ENCODE results near the gene NEIL3.
A peak's percentile ranks its signal among the peaks of the same experiment; 100 is the strongest.

The NEIL3 gene

GRCh38 chr4:177323416-177323815 is 13.7 kb downstream of the NEIL3 start:
- WGBS (ENCODE audit: extremely low coverage, insufficient coverage, insufficient read length): no CpG with 5 or more reads among the region's 1 CpG
- H2AFZ ChIP-seq (ENCODE audit: insufficient read depth, low read length, poor library complexity): no peak overlapping the region
- DNase-seq: no peak
- no peak overlapping the region for H3K4ac ChIP-seq (ENCODE audit: low read depth, low read length)
- H3K9me3 ChIP-seq (ENCODE audit: insufficient read depth, low read depth, low read length): no peaks in the 10 kb centered on the region
- H4K12ac ChIP-seq (ENCODE audit: low read depth, low read length): no peak overlapping the region
- no peak overlapping the region for H4K91ac ChIP-seq (ENCODE audit: low read depth, low read length)
- no peak overlapping the region for H3K14ac ChIP-seq (ENCODE audit: low read length)
- H3K4me3 ChIP-seq (ENCODE audit: low read depth, low read length): no peak overlapping the region
- no peak overlapping the region for H3K23ac ChIP-seq (ENCODE audit: low read length)
- no peaks in the 10 kb centered on the region for H3K36me3 ChIP-seq (ENCODE audit: control insufficient read depth in 1 of 2, insufficient read depth in 2 of 2, low read length in 2 of 2)
- H3K27me3 ChIP-seq (ENCODE audit: insufficient read depth, low read length): no peaks in the 10 kb centered on the region
- no peaks in the 10 kb centered on the region for H3K79me1 ChIP-seq (ENCODE audit: low read length)
- no peak overlapping the region for H2BK5ac ChIP-seq (ENCODE audit: low read depth, low read length, poor library complexity)
- no peak overlapping the region for H3K27ac ChIP-seq (ENCODE audit: low read depth, low read length)
- H3K9ac ChIP-seq (ENCODE audit: low read length): no peak overlapping the region
- H3K79me2 ChIP-seq (ENCODE audit: control insufficient read depth, insufficient read depth, low read length, poor library complexity): no peaks in the 10 kb centered on the region
- no peak overlapping the region for H2BK120ac ChIP-seq (ENCODE audit: insufficient read depth, low read length, poor library complexity)
- no peak overlapping the region for H2BK12ac ChIP-seq (ENCODE audit: low read length)
- H2AK5ac ChIP-seq (ENCODE audit: low read length): no peak overlapping the region
- no peaks in the 10 kb centered on the region for H3K4me1 ChIP-seq (ENCODE audit: control insufficient read depth in 1 of 2, insufficient read depth in 2 of 2, low read length in 2 of 2)
- no peak overlapping the region for H4K8ac ChIP-seq (ENCODE audit: low read depth, low read length)
- H3K4me2 ChIP-seq (ENCODE audit: low read length): no peak overlapping the region
- no peak overlapping the region for H3K18ac ChIP-seq (ENCODE audit: low read length)

GRCh38 chr4:177332119-177332518 is 22.4 kb downstream of the NEIL3 start:
- Histone ChIP-seq H4K12ac (ENCODE audit: low read depth, low read length) (no peak overlapping the region), H3K79me2 (ENCODE audit: control insufficient read depth, insufficient read depth, low read length, poor library complexity) (no peaks in the 10 kb centered on the region), H3K9me3 (ENCODE audit: insufficient read depth, low read depth, low read length) (peaks cover 2% of the 10 kb centered on the region), H3K18ac (ENCODE audit: low read length) (no peak overlapping the region), H3K79me1 (ENCODE audit: low read length) (no peaks in the 10 kb centered on the region), H3K4me2 (ENCODE audit: low read length) (no peak overlapping the region), H2BK120ac (ENCODE audit: insufficient read depth, low read length, poor library complexity) (no peak overlapping the region), H2AK5ac (ENCODE audit: low read length) (no peak overlapping the region), H3K4ac (ENCODE audit: low read depth, low read length) (no peak overlapping the region), H3K27ac (ENCODE audit: low read depth, low read length) (no peak overlapping the region), H4K8ac (ENCODE audit: low read depth, low read length) (no peak overlapping the region), H4K91ac (ENCODE audit: low read depth, low read length) (no peak overlapping the region), H2AFZ (ENCODE audit: insufficient read depth, low read length, poor library complexity) (no peak overlapping the region), H3K23ac (ENCODE audit: low read length) (no peak overlapping the region), H3K27me3 (ENCODE audit: insufficient read depth, low read length) (no peaks in the 10 kb centered on the region), H3K36me3 (ENCODE audit: control insufficient read depth in 1 of 2, insufficient read depth in 2 of 2, low read length in 2 of 2) (no peaks in the 10 kb centered on the region), H2BK5ac (ENCODE audit: low read depth, low read length, poor library complexity) (no peak overlapping the region), H3K9ac (ENCODE audit: low read length) (no peak overlapping the region), H3K14ac (ENCODE audit: low read length) (no peak overlapping the region), H2BK12ac (ENCODE audit: low read length) (no peak overlapping the region), H3K4me3 (ENCODE audit: low read depth, low read length) (no peak overlapping the region), H3K4me1 (ENCODE audit: control insufficient read depth in 1 of 2, insufficient read depth in 2 of 2, low read length in 2 of 2) (no peaks in the 10 kb centered on the region)
- DNase-seq: no peak
- no CpG with 5 or more reads among the region's 4 CpGs for WGBS (ENCODE audit: extremely low coverage, insufficient coverage, insufficient read length)

- H4K91ac ChIP-seq (ENCODE audit: low read depth, low read length): no peak overlapping the region
These were observed 30.1 kb downstream of the NEIL3 start for GRCh38 chr4:177339477-177340374.

GRCh38 chr4:177348348-177348747 is 38.7 kb downstream of the NEIL3 start:
- H2AK5ac ChIP-seq (ENCODE audit: low read length): no peak overlapping the region
- no peak overlapping the region for H2AFZ ChIP-seq (ENCODE audit: insufficient read depth, low read length, poor library complexity)
- no peak overlapping the region for H2BK120ac ChIP-seq (ENCODE audit: insufficient read depth, low read length, poor library complexity)
- no peaks in the 10 kb centered on the region for H3K27me3 ChIP-seq (ENCODE audit: insufficient read depth, low read length)
- H3K23ac ChIP-seq (ENCODE audit: low read length): no peak overlapping the region
- H3K14ac ChIP-seq (ENCODE audit: low read length): no peak overlapping the region
- H3K79me2 ChIP-seq (ENCODE audit: control insufficient read depth, insufficient read depth, low read length, poor library complexity): no peaks in the 10 kb centered on the region
- DNase-seq: no peak
- no peak overlapping the region for H3K9ac ChIP-seq (ENCODE audit: low read length)
- H3K4me2 ChIP-seq (ENCODE audit: low read length): no peak overlapping the region
- H2BK5ac ChIP-seq (ENCODE audit: low read depth, low read length, poor library complexity): no peak overlapping the region
- peaks cover 3% of the 10 kb centered on the region for H3K9me3 ChIP-seq (ENCODE audit: insufficient read depth, low read depth, low read length)
- peaks cover 0 to 3% of the 10 kb centered on the region in 2 experiments for H3K36me3 ChIP-seq (ENCODE audit: control insufficient read depth in 1 of 2, insufficient read depth in 2 of 2, low read length in 2 of 2)
- no peak overlapping the region for H4K12ac ChIP-seq (ENCODE audit: low read depth, low read length)
- H3K18ac ChIP-seq (ENCODE audit: low read length): no peak overlapping the region
- no CpG with 5 or more reads among the region's 8 CpGs for WGBS (ENCODE audit: extremely low coverage, insufficient coverage, insufficient read length)
- H3K27ac ChIP-seq (ENCODE audit: low read depth, low read length): no peak overlapping the region
- H3K4me3 ChIP-seq (ENCODE audit: low read depth, low read length): no peak overlapping the region
- no peak overlapping the region for H4K91ac ChIP-seq (ENCODE audit: low read depth, low read length)
- H3K79me1 ChIP-seq (ENCODE audit: low read length): no peaks in the 10 kb centered on the region
- no peak overlapping the region for H2BK12ac ChIP-seq (ENCODE audit: low read length)
- no peak overlapping the region for H3K4ac ChIP-seq (ENCODE audit: low read depth, low read length)
- no peak overlapping the region for H4K8ac ChIP-seq (ENCODE audit: low read depth, low read length)
- H3K4me1 ChIP-seq (ENCODE audit: control insufficient read depth in 1 of 2, insufficient read depth in 2 of 2, low read length in 2 of 2): no peaks in the 10 kb centered on the region

More at GRCh38 chr4:177339477-177340374, 30.1 kb downstream of the NEIL3 start:
- Histone ChIP-seq H2AK5ac (ENCODE audit: low read length) (no peak overlapping the region), H3K79me1 (ENCODE audit: low read length) (no peaks in the 10 kb centered on the region), H3K4ac (ENCODE audit: low read depth, low read length) (no peak overlapping the region), H3K4me2 (ENCODE audit: low read length) (no peak overlapping the region), H2BK12ac (ENCODE audit: low read length) (no peak overlapping the region), H3K36me3 (ENCODE audit: control insufficient read depth in 1 of 2, insufficient read depth in 2 of 2, low read length in 2 of 2) (no peaks in the 10 kb centered on the region), H3K14ac (ENCODE audit: low read length) (no peak overlapping the region), H3K27me3 (ENCODE audit: insufficient read depth, low read length) (no peaks in the 10 kb centered on the region), H2BK120ac (ENCODE audit: insufficient read depth, low read length, poor library complexity) (no peak overlapping the region), H3K9me3 (ENCODE audit: insufficient read depth, low read depth, low read length) (peaks cover 1% of the 10 kb centered on the region), H3K9ac (ENCODE audit: low read length) (no peak overlapping the region), H4K12ac (ENCODE audit: low read depth, low read length) (no peak overlapping the region), H3K23ac (ENCODE audit: low read length) (no peak overlapping the region), H2AFZ (ENCODE audit: insufficient read depth, low read length, poor library complexity) (no peak overlapping the region), H3K4me1 (ENCODE audit: control insufficient read depth in 1 of 2, insufficient read depth in 2 of 2, low read length in 2 of 2) (no peaks in the 10 kb centered on the region), H3K79me2 (ENCODE audit: control insufficient read depth, insufficient read depth, low read length, poor library complexity) (no peaks in the 10 kb centered on the region), H4K8ac (ENCODE audit: low read depth, low read length) (no peak overlapping the region), H3K4me3 (ENCODE audit: low read depth, low read length) (no peak overlapping the region), H3K27ac (ENCODE audit: low read depth, low read length) (no peak overlapping the region), H3K18ac (ENCODE audit: low read length) (no peak overlapping the region), H2BK5ac (ENCODE audit: low read depth, low read length, poor library complexity) (no peak overlapping the region)
- DNase-seq: peak in 1 of 2 donors; percentile 36
- no CpG with 5 or more reads among the region's 5 CpGs for WGBS (ENCODE audit: extremely low coverage, insufficient coverage, insufficient read length)

All from trophoblast cell (in vitro differentiated cells and primary cell).